ENCODE results near the gene CENPB.

DNA sequence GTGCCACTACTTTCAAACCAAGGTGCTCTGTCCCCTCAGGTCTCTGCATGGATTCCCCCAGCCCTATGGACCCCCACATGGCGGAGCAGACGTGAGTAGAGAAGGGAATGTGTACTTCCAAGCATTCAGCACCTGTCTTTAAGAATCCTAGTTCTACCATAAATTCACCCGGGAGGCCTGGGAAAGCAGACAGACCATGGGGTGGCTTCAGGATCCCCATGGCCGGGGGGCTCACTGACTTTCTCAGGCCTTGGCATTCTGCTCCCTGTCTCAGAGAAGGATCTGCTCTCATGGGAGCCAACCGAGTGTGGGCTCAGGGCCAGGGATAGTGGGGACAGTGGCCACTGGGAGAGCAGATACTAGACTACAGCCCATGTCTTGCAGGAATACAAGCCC lies 11.8 kb upstream of the CENPB start:
- TF ChIP-seq, protein P1, sequence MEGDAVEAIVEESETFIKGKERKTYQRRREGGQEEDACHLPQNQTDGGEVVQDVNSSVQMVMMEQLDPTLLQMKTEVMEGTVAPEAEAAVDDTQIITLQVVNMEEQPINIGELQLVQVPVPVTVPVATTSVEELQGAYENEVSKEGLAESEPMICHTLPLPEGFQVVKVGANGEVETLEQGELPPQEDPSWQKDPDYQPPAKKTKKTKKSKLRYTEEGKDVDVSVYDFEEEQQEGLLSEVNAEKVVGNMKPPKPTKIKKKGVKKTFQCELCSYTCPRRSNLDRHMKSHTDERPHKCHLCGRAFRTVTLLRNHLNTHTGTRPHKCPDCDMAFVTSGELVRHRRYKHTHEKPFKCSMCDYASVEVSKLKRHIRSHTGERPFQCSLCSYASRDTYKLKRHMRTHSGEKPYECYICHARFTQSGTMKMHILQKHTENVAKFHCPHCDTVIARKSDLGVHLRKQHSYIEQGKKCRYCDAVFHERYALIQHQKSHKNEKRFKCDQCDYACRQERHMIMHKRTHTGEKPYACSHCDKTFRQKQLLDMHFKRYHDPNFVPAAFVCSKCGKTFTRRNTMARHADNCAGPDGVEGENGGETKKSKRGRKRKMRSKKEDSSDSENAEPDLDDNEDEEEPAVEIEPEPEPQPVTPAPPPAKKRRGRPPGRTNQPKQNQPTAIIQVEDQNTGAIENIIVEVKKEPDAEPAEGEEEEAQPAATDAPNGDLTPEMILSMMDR (IDR thresholded peaks at IDR 0.05) = no peak
- no peak for TF ChIP-seq POLR2A (IDR thresholded peaks at IDR 0.05)
- no peak for TF ChIP-seq EP300 (IDR thresholded peaks at IDR 0.05)
